Body of pancreas (tissue), 4 donors: Measurements from ENCODE around the gene JCHAIN. TPM values are rescaled to one million over a fixed set of nuclear protein-coding genes. Genes with fewer than 3 reads are reported as not detected.

Source experiments
- ATAC-seq: fragments of 150-250 bp; one replicate; pipeline ENCODE4 v1.9.1; 2016
- DNase-seq, 4 donors: peaks; one replicate each; pipeline ENCODE4 v3.0.0-alpha.2; 2019
- H3K27ac ChIP-seq, 4 donors: fragments of 200-600 bp; sonication (generic); 1 replicate in 3 of 4; 2 replicates in 1 of 4; pipeline versions ENCODE4 v1.5.1 to v1.6.1; 2016 to 2019; ENCODE audit warnings: mild to moderate bottlenecking in 1 of 4, mixed read lengths in 1 of 4, moderate library complexity in 1 of 4
- H3K27me3 ChIP-seq, 2 donors: fragments of 200-600 bp; sonication (generic); one replicate each; pipeline ENCODE4 v1.6.0; 2016; ENCODE audit warnings: mild to moderate bottlenecking in 1 of 2
- H3K36me3 ChIP-seq, 2 donors: fragments of 200-600 bp; sonication (generic); replicated peaks in 1 of 2; 2 replicates each; pipeline ENCODE4 v1.5.1; 2016; ENCODE audit warnings: low read depth in 2 of 2; ENCODE audit not compliant: insufficient read depth in 1 of 2
- H3K4me1 ChIP-seq: fragments of 200-600 bp; sonication (generic); one replicate; pipeline ENCODE4 v1.6.0; 2016
- H3K4me3 ChIP-seq, 2 donors: fragments of 200-600 bp; sonication (generic); 1 replicate in 1 of 2; 2 replicates in 1 of 2; pipeline ENCODE4 v1.5.1; 2016 to 2019
- H3K9me3 ChIP-seq, 3 donors: fragments of 200-600 bp; sonication (generic); 1 replicate in 2 of 3; 2 replicates in 1 of 3; pipeline ENCODE4 v1.5.1; 2016
- POLR2A ChIP-seq, 3 donors: fragments of 450-650 bp; IDR thresholded peaks; one replicate each; pipeline ENCODE4 v1.6.1; 2016; ENCODE audit warnings: antibody characterized with exemption in 3 of 3, mild to moderate bottlenecking in 2 of 3
- WGBS, 2 donors: methylation state at CpG; one replicate each; pipeline ENCODE4 v1.1.5; 2017; 5-methylcytosine and 5-hydroxymethylcytosine counted together
- intact Hi-C: fragments of 100-400 bp; cut with DNase I; formaldehyde crosslinking; loops from one replicate; pipeline ENCODE4 v1.15.1; 2023
- total RNA-seq, 2 donors: library from RNA; depleted of rRNA; stranded (reverse); fragments of >200 nt; gene quantifications; one replicate each; pipeline ENCODE4 v1.1.0, GENCODE V29; 2016
- TF ChIP-seq, protein P1 (sequence below), 7 experiments: fragments of 450-650 bp in 4 of 7; fragments of 200-600 bp in 3 of 7; sonication (generic) in 3 of 7; IDR thresholded peaks; one replicate each; pipeline ENCODE4 v1.5.1; 2016 to 2019; ENCODE audit warnings: antibody characterized with exemption in 7 of 7

JCHAIN gene
- total RNA-seq, 2 donors from 2014 or later: 13.2 to 27.7 TPM

DNA sequence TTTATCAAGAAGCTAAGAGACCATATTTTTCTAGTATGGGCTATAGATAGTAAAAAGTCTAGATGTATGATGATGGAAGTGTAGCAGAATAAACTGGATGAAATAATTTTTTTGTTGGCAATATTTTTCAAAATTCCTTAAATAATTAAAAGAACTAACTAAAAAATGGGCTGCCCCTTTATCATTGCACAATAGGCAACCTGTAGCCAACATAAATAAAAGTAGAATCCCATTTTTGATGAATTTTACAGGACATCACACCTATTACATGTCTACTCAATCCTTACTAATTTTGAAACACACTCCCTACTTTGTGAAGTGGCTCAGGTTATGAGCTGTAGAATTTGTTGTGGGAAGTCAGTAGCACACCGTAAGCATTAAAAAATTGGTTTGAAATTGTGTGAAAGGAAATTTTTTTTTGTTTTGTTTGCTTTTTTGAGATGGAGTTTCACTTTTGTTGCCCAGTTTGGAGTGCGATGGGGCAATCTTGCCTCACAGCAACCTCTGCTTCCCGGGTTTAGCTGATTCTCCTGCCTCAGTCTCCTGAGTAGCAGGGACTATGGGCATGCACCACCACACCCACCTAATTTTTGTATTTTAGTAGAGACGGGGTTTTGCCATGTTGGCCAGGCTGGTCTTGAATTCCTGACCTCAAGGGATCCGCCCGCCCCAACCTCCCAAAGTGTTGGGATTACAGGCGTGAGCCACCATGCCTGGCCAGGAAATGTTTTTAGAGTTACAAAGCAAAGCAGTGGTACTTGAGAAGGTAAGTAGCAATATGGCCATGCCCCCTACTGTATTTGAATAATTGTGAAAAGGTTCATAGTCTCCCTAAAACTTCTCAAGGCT is 46.5 kb upstream of the JCHAIN start:
- TF ChIP-seq, protein P1, sequence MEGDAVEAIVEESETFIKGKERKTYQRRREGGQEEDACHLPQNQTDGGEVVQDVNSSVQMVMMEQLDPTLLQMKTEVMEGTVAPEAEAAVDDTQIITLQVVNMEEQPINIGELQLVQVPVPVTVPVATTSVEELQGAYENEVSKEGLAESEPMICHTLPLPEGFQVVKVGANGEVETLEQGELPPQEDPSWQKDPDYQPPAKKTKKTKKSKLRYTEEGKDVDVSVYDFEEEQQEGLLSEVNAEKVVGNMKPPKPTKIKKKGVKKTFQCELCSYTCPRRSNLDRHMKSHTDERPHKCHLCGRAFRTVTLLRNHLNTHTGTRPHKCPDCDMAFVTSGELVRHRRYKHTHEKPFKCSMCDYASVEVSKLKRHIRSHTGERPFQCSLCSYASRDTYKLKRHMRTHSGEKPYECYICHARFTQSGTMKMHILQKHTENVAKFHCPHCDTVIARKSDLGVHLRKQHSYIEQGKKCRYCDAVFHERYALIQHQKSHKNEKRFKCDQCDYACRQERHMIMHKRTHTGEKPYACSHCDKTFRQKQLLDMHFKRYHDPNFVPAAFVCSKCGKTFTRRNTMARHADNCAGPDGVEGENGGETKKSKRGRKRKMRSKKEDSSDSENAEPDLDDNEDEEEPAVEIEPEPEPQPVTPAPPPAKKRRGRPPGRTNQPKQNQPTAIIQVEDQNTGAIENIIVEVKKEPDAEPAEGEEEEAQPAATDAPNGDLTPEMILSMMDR (IDR thresholded peaks at IDR 0.05): no peak
- TF ChIP-seq POLR2A (IDR thresholded peaks at IDR 0.05): no peak
- Histone ChIP-seq H3K4me3 (no peak overlapping the region), H3K4me1 (peaks cover 46% of the 10 kb centered on the region), H3K27me3 (no peaks in the 10 kb centered on the region), H3K9me3 (no peaks in the 10 kb centered on the region), H3K27ac (no peak overlapping the region), H3K36me3 (no peaks in the 10 kb centered on the region)
- 83 to 92% methylated on average over 7 of the region's 7 CpGs for WGBS, 2 donors
- no peak for ATAC-seq
- DNase-seq: no peak
- intact Hi-C loops: no loop called here

DNA sequence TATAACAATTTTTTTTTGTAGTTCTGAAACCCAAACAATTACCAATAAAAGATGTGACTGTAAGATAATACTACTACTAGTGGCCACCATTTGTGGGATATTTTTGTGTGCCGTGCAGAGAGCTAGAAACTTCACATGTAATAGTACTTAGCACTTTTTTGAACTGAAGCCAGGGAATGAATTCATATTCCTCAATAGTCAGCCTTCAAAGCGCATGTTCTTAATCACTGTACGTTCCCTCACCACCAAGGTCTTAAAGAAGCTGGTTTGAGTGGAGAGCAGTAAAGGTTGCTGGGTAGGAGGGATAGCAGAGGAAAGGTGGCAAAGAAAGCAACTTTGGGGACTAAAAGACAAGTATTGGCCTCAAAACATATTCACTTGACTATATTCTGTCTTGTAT is 45.8 kb upstream of the JCHAIN start:
- peaks cover 49% of the 10 kb centered on the region for H3K4me1 ChIP-seq
- no peaks in the 10 kb centered on the region for H3K9me3 ChIP-seq
- 27 to 41% methylated on average over 3 of the region's 3 CpGs for WGBS, 2 donors
- intact Hi-C loops: no loop called here
- no peak overlapping the region for H3K27ac ChIP-seq
- no peaks in the 10 kb centered on the region for H3K36me3 ChIP-seq
- no peak overlapping the region for H3K4me3 ChIP-seq
- TF ChIP-seq, protein P1 (IDR thresholded peaks at IDR 0.05): no peak
- no peak for TF ChIP-seq POLR2A (IDR thresholded peaks at IDR 0.05)
- H3K27me3 ChIP-seq: no peaks in the 10 kb centered on the region
- no peak for DNase-seq
- ATAC-seq: no peak

DNA sequence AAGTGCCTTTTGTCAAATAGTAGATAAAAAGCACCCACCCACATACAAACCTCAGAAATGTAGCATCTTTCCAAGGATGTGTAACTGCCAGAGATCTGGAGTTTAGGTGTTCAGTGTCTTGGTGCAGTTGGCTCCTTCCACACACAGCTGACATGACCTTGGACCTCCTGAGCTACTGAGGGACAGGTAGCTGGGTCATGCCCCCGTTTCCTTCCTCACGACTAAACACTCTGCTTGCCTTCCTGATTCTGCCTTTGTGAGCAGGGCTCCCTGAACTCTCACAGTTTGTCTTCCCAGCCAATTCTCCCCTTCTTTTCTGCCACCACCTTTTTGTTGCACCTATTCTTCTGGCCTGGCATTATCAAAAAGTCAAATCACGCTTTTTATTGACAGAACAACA is 45.3 kb upstream of the JCHAIN start:
- Histone ChIP-seq H3K27ac (no peak overlapping the region), H3K36me3 (no peaks in the 10 kb centered on the region), H3K9me3 (no peaks in the 10 kb centered on the region), H3K27me3 (no peaks in the 10 kb centered on the region), H3K4me3 (no peak overlapping the region), H3K4me1 (peaks cover 54% of the 10 kb centered on the region)
- TF ChIP-seq, protein P1 (IDR thresholded peaks at IDR 0.05): no peak
- TF ChIP-seq POLR2A (IDR thresholded peaks at IDR 0.05): no peak
- WGBS, 2 donors: 32 to 52% methylated on average over 3 of the region's 3 CpGs
- ATAC-seq: no peak
- DNase-seq: no peak
- intact Hi-C loops: no loop called here

DNA sequence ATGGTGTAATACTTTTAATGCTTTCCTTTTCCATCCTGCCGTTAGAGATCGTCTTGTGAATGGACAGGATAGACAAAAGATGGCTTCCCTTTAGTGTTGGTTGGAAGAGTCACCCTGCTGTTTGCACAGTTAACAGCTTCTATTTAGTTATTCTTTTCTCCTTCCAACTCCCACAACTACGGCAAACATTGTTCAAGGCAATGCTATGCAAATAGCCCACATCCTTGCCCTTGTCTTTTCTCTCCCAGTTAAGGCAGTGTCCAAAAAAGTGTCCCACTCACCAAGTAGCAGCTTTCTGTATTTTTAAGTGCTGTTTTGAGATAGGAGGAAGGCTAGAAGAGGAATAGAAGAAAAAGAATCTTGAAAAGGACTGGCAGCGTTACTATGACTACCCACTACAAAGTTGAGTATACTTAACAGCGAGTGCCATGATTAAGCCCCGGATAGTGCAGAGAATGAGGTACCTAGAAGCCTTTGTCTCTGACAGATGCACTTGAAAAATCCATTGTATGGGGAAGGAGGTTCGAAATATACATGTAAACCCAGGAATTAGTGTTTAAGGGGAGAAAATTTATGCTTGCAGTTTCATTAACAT is 43.4 kb upstream of the JCHAIN start:
- TF ChIP-seq POLR2A (IDR thresholded peaks at IDR 0.05): no peak
- TF ChIP-seq, protein P1 (IDR thresholded peaks at IDR 0.05): no peak
- DNase-seq (no peak), ATAC-seq (no peak)
- Histone ChIP-seq H3K36me3 (no peaks in the 10 kb centered on the region), H3K27me3 (no peaks in the 10 kb centered on the region), H3K4me3 (no peak overlapping the region), H3K4me1 (peaks cover 61% of the 10 kb centered on the region), H3K9me3 (no peaks in the 10 kb centered on the region), H3K27ac (peak overlapping the region in 1 of 4 donors; percentile 16)
- intact Hi-C loops: no loop called here
- WGBS, 2 donors: 43 to 44% methylated on average over 7 of the region's 7 CpGs
